G401 (cell line): ENCODE results near the gene PTPRT. TPM values are rescaled to one million over a fixed set of nuclear protein-coding genes. Genes with fewer than 3 reads are reported as not detected.

Experiments used
- DNase-seq: peaks from one replicate; pipeline ENCODE4 v3.0.0-alpha.2; 2015; ENCODE audit warnings: low spot score
- in situ Hi-C: cut with HindIII; loops from 2 replicates; pipeline ENCODE4 v1.10.0; 2016; ENCODE audit warnings: low sequenced_read_pairs, mixed read lengths
- total RNA-seq: library from RNA; depleted of rRNA; stranded (reverse); fragments of >200 nt; shearing (Covaris generic); gene quantifications from 2 replicates; pipeline ENCODE4 v1.2.3, GENCODE V29; 2014

The PTPRT gene
- total RNA-seq, 1 experiment from 2014 or later: under 0.01 TPM

DNA sequence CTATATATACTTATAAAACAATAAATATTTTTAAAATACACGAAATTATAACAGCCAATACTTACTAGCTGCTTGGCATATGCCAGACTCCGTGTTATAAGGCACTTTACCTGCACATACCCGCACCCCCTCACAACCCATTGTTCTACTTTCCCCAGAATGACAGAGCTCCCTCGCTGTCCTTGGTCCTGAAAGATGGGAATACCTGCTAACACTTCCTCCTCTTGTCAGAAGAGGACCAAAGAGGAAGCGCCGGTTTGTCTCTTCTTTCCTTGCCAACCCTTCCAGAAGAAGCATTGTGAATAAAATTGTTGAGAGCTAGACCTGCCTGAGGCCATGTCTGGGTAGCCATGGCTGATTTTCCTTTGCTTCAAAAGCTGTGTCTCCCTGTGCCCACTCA lies 149.3 kb downstream of the PTPRT start:
- DNase-seq: no peak
- in situ Hi-C loops: no loop called here

DNA sequence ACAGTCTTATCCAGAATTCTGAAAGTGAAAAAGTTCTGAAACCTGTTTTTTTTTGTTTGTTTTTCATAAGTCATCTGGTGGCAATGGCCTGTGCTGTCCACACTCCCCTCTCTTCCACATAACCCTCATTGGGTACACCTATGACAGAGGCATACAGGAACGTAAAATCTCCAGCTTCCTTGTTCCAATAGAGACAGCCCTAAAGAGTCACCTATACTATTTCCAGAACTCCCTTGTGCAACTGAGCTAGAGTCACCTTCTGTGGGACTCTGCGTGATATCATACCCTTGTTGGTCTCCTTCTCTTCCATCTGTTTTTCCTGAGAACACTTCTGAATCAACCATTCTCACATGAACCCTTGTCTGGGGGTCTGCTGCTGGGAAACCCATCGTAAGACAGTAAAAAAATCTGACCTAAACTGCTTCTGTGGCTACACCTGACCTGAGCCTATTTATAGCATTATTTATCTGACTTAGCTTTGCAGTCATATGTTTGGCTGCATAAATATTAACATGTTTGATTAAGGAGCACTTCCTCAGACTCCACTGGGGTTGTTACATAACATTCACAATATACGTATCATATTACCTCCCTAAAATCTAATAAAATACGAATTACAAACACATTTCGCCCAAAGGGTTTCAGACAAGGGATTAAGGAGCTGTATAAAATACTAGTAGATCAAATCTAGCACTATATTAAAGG lies 151.9 kb downstream of the PTPRT start:
- no peak for DNase-seq
- in situ Hi-C loops: no loop called here

- in situ Hi-C loops: no loop called here
- DNase-seq: no peak
These were observed 154.6 kb downstream of the PTPRT start for GRCh38 chr20:43034981-43035724.

GRCh38 chr20:43032459-43032858 lies 157.2 kb downstream of the PTPRT start:
- DNase-seq: no peak
- in situ Hi-C loops: no loop called here

DNA sequence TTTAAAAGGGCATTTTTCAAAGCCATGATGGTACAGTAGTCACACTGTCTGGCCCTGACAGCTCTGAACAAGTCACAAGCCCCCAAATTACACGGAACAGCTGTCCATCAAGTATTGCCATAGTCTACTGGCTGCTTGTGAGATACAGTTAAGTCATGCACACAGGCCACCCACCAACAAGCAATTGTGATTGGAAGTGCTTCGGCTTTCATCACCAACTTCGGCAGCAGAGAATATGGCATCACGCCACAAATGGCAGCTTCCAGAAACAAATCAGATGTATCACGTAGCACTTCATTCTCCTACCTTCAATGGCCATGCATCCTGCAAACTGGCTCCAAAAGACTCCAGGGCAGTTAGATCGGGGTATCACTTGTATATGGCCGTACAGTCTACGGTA lies 160.5 kb downstream of the PTPRT start:
- no peak for DNase-seq
- in situ Hi-C loops: no loop called here

- in situ Hi-C loops: no loop called here
These were observed 161.2 kb downstream of the PTPRT start for GRCh38 chr20:43028470-43028869.

GRCh38 chr20:43023836-43024235 lies 165.9 kb downstream of the PTPRT start:
- in situ Hi-C loops: no loop called here
- no peak for DNase-seq

More at GRCh38 chr20:43028470-43028869, 161.2 kb downstream of the PTPRT start:
- DNase-seq: no peak

GRCh38 chr20:43022568-43022967 lies 167.1 kb downstream of the PTPRT start:
- in situ Hi-C loops: no loop called here

DNA sequence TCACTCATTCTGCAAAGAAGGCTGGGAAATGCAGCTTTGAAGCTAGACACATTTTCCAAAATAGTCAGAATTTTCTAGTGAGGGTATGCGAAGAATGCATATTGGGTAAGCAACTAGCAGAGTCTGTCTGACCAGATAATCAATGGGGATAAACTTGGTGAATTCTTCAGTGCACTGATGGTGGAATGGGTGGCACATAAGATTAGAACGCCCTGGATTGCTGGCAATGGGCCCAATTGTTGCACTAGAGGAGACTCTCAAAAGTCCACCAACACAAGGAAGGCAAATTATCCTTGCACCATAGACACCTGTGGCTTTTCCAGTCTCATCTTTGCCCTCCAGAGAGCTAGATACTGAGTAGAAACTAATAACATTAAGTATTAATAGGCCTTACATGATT lies 167.6 kb downstream of the PTPRT start:
- in situ Hi-C loops: no loop called here
- no peak for DNase-seq

More at GRCh38 chr20:43022568-43022967, 167.1 kb downstream of the PTPRT start:
- no peak for DNase-seq

GRCh38 chr20:43017241-43018030 lies 172.3 kb downstream of the PTPRT start:
- in situ Hi-C loops: no loop called here
- DNase-seq: no peak

- in situ Hi-C loops: no loop called here
- DNase-seq: no peak
These were observed 173.4 kb downstream of the PTPRT start for GRCh38 chr20:43016257-43016656.

GRCh38 chr20:43015566-43015965 lies 174.1 kb downstream of the PTPRT start:
- in situ Hi-C loops: no loop called here

DNA sequence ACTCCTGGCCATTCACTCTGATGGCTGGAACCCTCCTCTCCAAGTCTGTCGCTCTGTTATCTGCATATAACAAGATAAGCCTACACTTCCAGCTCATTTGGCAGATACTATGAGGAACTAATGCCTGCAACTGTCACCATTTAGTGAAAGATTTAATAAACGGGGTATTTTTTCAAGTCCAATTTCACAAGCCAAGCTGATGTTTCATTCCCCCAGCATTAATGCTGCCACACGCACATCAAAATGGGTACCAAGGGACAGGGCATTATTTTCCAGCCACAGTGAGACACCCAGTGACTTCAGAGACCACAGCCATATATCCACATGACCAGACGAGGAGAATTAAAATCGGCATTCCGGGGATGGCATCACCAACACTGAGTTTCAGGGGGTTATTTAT lies 175.5 kb downstream of the PTPRT start:
- no peak for DNase-seq
- in situ Hi-C loops: no loop called here

More at GRCh38 chr20:43015566-43015965, 174.1 kb downstream of the PTPRT start:
- no peak for DNase-seq

DNA sequence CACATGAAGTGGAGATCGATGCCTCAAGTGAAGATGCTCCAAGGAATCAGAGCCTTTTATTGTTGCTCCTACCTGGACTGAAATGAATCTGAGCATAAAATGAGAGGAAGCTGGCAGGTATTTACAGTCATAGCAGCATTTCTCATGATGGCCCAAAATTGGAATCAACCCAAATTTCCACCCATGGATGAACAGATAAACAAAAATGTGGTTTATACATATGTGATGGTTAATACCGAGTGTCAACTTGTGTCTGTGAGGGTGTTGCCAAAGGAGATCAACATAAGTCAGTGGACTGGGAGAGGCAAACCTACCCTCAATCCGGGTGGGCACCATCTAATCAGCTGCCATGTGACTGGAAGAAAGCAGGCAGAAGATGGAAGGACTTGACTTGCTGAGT lies 178.2 kb downstream of the PTPRT start:
- in situ Hi-C loops: no loop called here
- DNase-seq: no peak

DNA sequence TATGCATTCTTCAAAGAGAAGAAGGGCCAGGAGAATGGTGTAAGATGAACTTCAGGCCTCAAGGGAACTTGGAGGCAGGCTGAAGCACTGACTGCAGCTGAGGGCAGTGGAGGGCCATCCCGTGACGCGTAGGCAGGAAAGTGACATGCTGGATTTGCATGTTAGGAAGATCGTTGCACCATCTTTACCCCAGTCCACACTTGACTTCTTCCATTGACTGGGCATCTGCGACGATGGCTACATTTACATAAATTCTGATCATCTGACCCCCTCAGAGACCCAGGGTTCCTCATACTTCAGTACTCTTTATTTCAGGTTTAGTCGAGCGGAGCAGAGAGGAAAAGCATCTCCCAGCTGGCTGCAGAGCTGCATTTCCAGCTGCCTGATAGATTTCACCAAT lies 180.2 kb downstream of the PTPRT start:
- no peak for DNase-seq
- in situ Hi-C loops: no loop called here

- in situ Hi-C loops: no loop called here
- DNase-seq: no peak
These were observed 182.2 kb downstream of the PTPRT start for GRCh38 chr20:43007525-43007924.

GRCh38 chr20:43006651-43007375 lies 182.9 kb downstream of the PTPRT start:
- in situ Hi-C loops: no loop called here

DNA sequence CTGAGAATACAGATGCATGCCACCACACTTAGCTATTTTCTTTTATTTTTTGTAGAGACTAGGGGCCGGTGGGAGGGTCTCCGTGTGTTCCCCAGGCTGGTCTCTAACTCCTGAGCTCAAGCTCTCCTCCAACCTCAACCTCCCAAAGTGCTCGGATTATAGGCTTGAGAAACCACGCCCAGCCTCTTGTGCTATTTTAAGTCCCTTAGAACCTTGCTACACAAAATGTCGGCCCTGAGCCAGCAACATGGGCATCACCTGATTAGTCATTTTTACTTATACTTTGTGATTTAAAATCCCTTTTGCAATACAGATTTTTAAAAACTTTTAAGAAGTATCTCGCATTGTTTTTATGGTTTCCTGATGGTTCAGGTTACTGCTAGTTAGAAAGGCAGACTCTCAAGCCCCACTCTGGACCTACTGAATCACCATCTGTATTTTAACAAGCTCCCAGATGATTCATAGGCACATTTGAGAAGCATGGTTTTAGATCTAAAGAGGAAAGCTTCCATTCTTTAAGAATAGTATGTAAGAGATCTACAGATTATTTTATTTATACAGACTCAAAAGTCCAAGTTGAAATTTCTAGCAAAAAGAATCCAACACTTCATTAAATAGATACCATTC lies 186.3 kb downstream of the PTPRT start:
- in situ Hi-C loops: no loop called here
- DNase-seq: no peak

More at GRCh38 chr20:43006651-43007375, 182.9 kb downstream of the PTPRT start:
- no peak for DNase-seq

GRCh38 chr20:42996141-42996540 lies 193.6 kb downstream of the PTPRT start:
- in situ Hi-C loops: no loop called here
- no peak for DNase-seq
